ENCODE results near the gene RELB.

- no peak for TF ChIP-seq CTCF (IDR thresholded peaks at IDR 0.05)
- no peak for TF ChIP-seq POLR2AphosphoS5 (IDR thresholded peaks at IDR 0.05)
- no peak for TF ChIP-seq POLR2A (IDR thresholded peaks at IDR 0.05)
Observed at GRCh38 chr19:45082170-45082569, 80.9 kb downstream of the RELB start.

Measured in suprapubic skin (tissue), 4 donors.